H1 (cell line): ENCODE data around the gene RPL26. TPM values are rescaled to one million over a fixed set of nuclear protein-coding genes. Genes with fewer than 3 reads are reported as not detected.

Experiments used
- CTCF ChIA-PET: fragments of 300-600 bp; sonication (Branson Sonifier 250); formaldehyde crosslinking; loops from one replicate; lab custom pipeline; 2021; ENCODE audit not compliant: partially characterized antibody; lab: Charles Lee
- POLR2A ChIA-PET: fragments of 300-600 bp; sonication (Branson Sonifier 250); formaldehyde crosslinking; loops from one replicate; lab custom pipeline; 2021; ENCODE audit warnings: inconsistent platforms; ENCODE audit not compliant: partially characterized antibody; lab: Charles Lee
- DNase-seq, 2 experiments: peaks; one replicate each; pipeline versions ENCODE4 v3.0.0 to v3.0.0-alpha.2; 2010 to 2022; ENCODE audit warnings: low spot score in 2 of 2, low read depth in 1 of 2, mixed read lengths in 1 of 2
- FAIRE-seq: peaks from 2 replicates; lab custom pipeline; 2011; peaks lifted over from hg19 to GRCh38; lab: Jason Lieb, UNC
- H2AFZ ChIP-seq: 2 replicates; pipeline ENCODE4 v1.8.1; 2012; ENCODE audit warnings: low read length, inconsistent platforms
- H2AK5ac ChIP-seq: 2 replicates; pipeline ENCODE4 v1.6.1; 2013; ENCODE audit warnings: low read depth, low read length
- H2BK120ac ChIP-seq: replicated peaks from 2 replicates; pipeline ENCODE3; 2013; ENCODE audit warnings: low read depth, low read length, inconsistent platforms
- H2BK12ac ChIP-seq: 2 replicates; pipeline ENCODE4 v1.6.1; 2013; ENCODE audit warnings: low read depth, low read length
- H2BK15ac ChIP-seq: 2 replicates; pipeline ENCODE4 v1.6.1; 2013; ENCODE audit warnings: low read length
- H2BK20ac ChIP-seq: 2 replicates; pipeline ENCODE4 v1.6.1; 2013; ENCODE audit warnings: low read length
- H2BK5ac ChIP-seq: 2 replicates; pipeline ENCODE4 v1.6.1; 2013; ENCODE audit warnings: low read depth, low read length
- H3K14ac ChIP-seq: 2 replicates; pipeline ENCODE4 v1.6.1; 2013; ENCODE audit warnings: inconsistent platforms; ENCODE audit not compliant: insufficient read length
- H3K18ac ChIP-seq: 2 replicates; pipeline ENCODE4 v1.6.1; 2013; ENCODE audit warnings: low read length; ENCODE audit errors: extremely low read depth
- H3K23ac ChIP-seq: 2 replicates; pipeline ENCODE4 v1.6.1; 2013; ENCODE audit warnings: inconsistent platforms; ENCODE audit not compliant: insufficient read length
- H3K23me2 ChIP-seq: 2 replicates; pipeline ENCODE4 v1.6.1; 2013; ENCODE audit warnings: low read depth, low read length
- H3K27ac ChIP-seq: 2 replicates; pipeline ENCODE4 v1.6.1; 2011; ENCODE audit warnings: low read depth, low read length, inconsistent platforms
- H3K27me3 ChIP-seq, 4 experiments: replicated peaks in 1 of 4; 1 replicate in 1 of 4; 2 replicates in 3 of 4; pipeline versions ENCODE4 v1.6.1 to v1.8.1; 2011 to 2013; ENCODE audit warnings: low read length in 3 of 4, mild to moderate bottlenecking in 3 of 4, inconsistent platforms in 2 of 4, mixed read lengths in 2 of 4, moderate library complexity in 1 of 4; ENCODE audit not compliant: control insufficient read depth in 3 of 4, insufficient read depth in 3 of 4; ENCODE audit errors: extremely low read depth in 1 of 4
- H3K36me3 ChIP-seq, 4 experiments: 2 replicates each; pipeline versions ENCODE4 v1.6.1 to v1.8.1; 2011 to 2013; ENCODE audit warnings: mild to moderate bottlenecking in 4 of 4, low read length in 3 of 4, moderate library complexity in 2 of 4, control low read depth in 1 of 4, inconsistent platforms in 1 of 4; ENCODE audit not compliant: insufficient read depth in 4 of 4, control insufficient read depth in 2 of 4
- H3K4ac ChIP-seq: replicated peaks from 2 replicates; pipeline ENCODE3; 2013; ENCODE audit warnings: low read length, low read depth, mixed read lengths, inconsistent platforms; ENCODE audit not compliant: insufficient read length
- H3K4me1 ChIP-seq, 4 experiments: replicated peaks in 1 of 4; 1 replicate in 1 of 4; 2 replicates in 3 of 4; pipeline versions ENCODE4 v1.6.1 to v1.8.1; 2011 to 2013; ENCODE audit warnings: low read length in 3 of 4, inconsistent platforms in 2 of 4, mixed read lengths in 1 of 4; ENCODE audit not compliant: insufficient read depth in 4 of 4, control insufficient read depth in 3 of 4
- H3K4me2 ChIP-seq, 2 experiments: 2 replicates each; pipeline versions ENCODE4 v1.6.1 to v1.8.1; 2011 to 2013; ENCODE audit warnings: low read depth in 2 of 2, low read length in 2 of 2, control low read depth in 1 of 2, inconsistent platforms in 1 of 2, mild to moderate bottlenecking in 1 of 2; ENCODE audit not compliant: insufficient read depth in 1 of 2
- H3K4me3 ChIP-seq, 4 experiments: fragments of 200-600, 300-600 bp in 1 of 4; sonication (generic), shearing (Covaris generic), sonication (Bioruptor Twin) in 1 of 4; 2 replicates each; pipeline versions ENCODE4 v1.5.1 to v1.8.1; 2011 to 2016; ENCODE audit warnings: low read length in 4 of 4, low read depth in 3 of 4, control low read depth in 2 of 4, inconsistent platforms in 2 of 4, mild to moderate bottlenecking in 2 of 4, mixed read lengths in 1 of 4, moderate library complexity in 1 of 4; ENCODE audit not compliant: insufficient read depth in 2 of 4; ENCODE audit errors: extremely low read depth in 1 of 4
- H3K56ac ChIP-seq: replicated peaks from 2 replicates; pipeline ENCODE3; 2013; ENCODE audit warnings: low read depth, mild to moderate bottlenecking, mixed read lengths, low read length, inconsistent platforms; ENCODE audit not compliant: insufficient read length
- H3K79me1 ChIP-seq: 2 replicates; pipeline ENCODE4 v1.6.1; 2013; ENCODE audit warnings: low read depth, low read length, control low read depth
- H3K79me2 ChIP-seq, 2 experiments: 2 replicates each; pipeline versions ENCODE4 v1.6.1 to v1.8.1; 2012 to 2013; ENCODE audit warnings: low read length in 2 of 2, mild to moderate bottlenecking in 2 of 2, inconsistent platforms in 1 of 2; ENCODE audit not compliant: insufficient read depth in 2 of 2, control insufficient read depth in 1 of 2
- H3K9ac ChIP-seq, 4 experiments: replicated peaks in 1 of 4; 1 replicate in 1 of 4; 2 replicates in 3 of 4; pipeline versions ENCODE4 v1.6.1 to v1.8.1; 2011 to 2013; ENCODE audit warnings: low read depth in 3 of 4, low read length in 3 of 4, control low read depth in 2 of 4, mild to moderate bottlenecking in 2 of 4, moderate library complexity in 2 of 4, inconsistent platforms in 1 of 4; ENCODE audit errors: extremely low read depth in 1 of 4
- H3K9me3 ChIP-seq, 2 experiments: 2 replicates each; pipeline versions ENCODE4 v1.6.1 to v1.8.1; 2012 to 2013; ENCODE audit warnings: mild to moderate bottlenecking in 2 of 2, moderate library complexity in 2 of 2, control low read depth in 1 of 2, inconsistent platforms in 1 of 2, low read depth in 1 of 2, low read length in 1 of 2, mixed read lengths in 1 of 2; ENCODE audit not compliant: insufficient read depth in 2 of 2
- H4K20me1 ChIP-seq, 2 experiments: replicated peaks in 1 of 2; 2 replicates each; pipeline versions ENCODE3 to v1.8.1; 2011 to 2013; ENCODE audit warnings: inconsistent platforms in 2 of 2, low read length in 2 of 2, mild to moderate bottlenecking in 1 of 2; ENCODE audit not compliant: insufficient read depth in 2 of 2, control insufficient read depth in 1 of 2
- H4K5ac ChIP-seq: 2 replicates; pipeline ENCODE4 v1.6.1; 2013; ENCODE audit warnings: low read length, low read depth, mixed read lengths, inconsistent platforms; ENCODE audit not compliant: insufficient read length
- H4K8ac ChIP-seq: 2 replicates; pipeline ENCODE4 v1.8.0; 2013; ENCODE audit warnings: mild to moderate bottlenecking, moderate library complexity, low read length, inconsistent platforms; ENCODE audit not compliant: insufficient read depth; ENCODE audit errors: extremely low read depth
- H4K91ac ChIP-seq: replicated peaks from 2 replicates; pipeline ENCODE3; 2013; ENCODE audit warnings: low read length, mixed read lengths, inconsistent platforms; ENCODE audit not compliant: insufficient read length
- BACH1 ChIP-seq: IDR thresholded peaks from 2 replicates; pipeline ENCODE4 v1.6.1; 2012; ENCODE audit warnings: low read length, improper control_type of control experiment
- CEBPB ChIP-seq: IDR thresholded peaks from 2 replicates; pipeline ENCODE4 v1.6.1; 2012; ENCODE audit warnings: low read depth, low read length
- CHD1 ChIP-seq: IDR thresholded peaks from 2 replicates; pipeline ENCODE4 v1.6.1; 2012; ENCODE audit warnings: low read depth, low read length, improper control_type of control experiment
- CREB1 ChIP-seq: IDR thresholded peaks from 2 replicates; pipeline ENCODE4 v1.6.1; 2012; ENCODE audit warnings: inconsistent platforms
- JUND ChIP-seq: IDR thresholded peaks from 2 replicates; pipeline ENCODE4 v1.6.1; 2011; ENCODE audit warnings: mild to moderate bottlenecking, improper control_type of control experiment, low read length
- MAFK ChIP-seq: IDR thresholded peaks from 2 replicates; pipeline ENCODE4 v1.6.1; 2012; ENCODE audit warnings: low read depth, mild to moderate bottlenecking, improper control_type of control experiment, low read length
- RXRA ChIP-seq: IDR thresholded peaks from 2 replicates; pipeline ENCODE4 v1.6.1; 2011; ENCODE audit warnings: low read depth, mild to moderate bottlenecking, low read length, moderate library complexity; ENCODE audit not compliant: insufficient read depth
- SIX5 ChIP-seq: IDR thresholded peaks from 2 replicates; pipeline ENCODE4 v1.6.1; 2011; ENCODE audit warnings: mild to moderate bottlenecking, low read depth, low read length
- SP2 ChIP-seq: IDR thresholded peaks from 2 replicates; pipeline ENCODE4 v1.6.1; 2012; ENCODE audit warnings: mild to moderate bottlenecking, low read length, inconsistent platforms
- TAF1 ChIP-seq: IDR thresholded peaks from 2 replicates; pipeline ENCODE4 v1.6.1; 2011; ENCODE audit warnings: mild to moderate bottlenecking, low read depth, low read length
- WGBS, 2 experiments: shearing (Covaris generic) in 1 of 2; methylation state at CpG; one replicate each; pipeline versions ENCODE4 v1.1.6 to v1.1.7; 2013 to 2015; ENCODE audit warnings: low lambda C conversion rate in 2 of 2, mixed read lengths in 2 of 2, inconsistent platforms in 1 of 2, low coverage in 1 of 2, missing lambda C conversion rate in 1 of 2; ENCODE audit not compliant: insufficient replicate concordance in 2 of 2, insufficient coverage in 1 of 2, insufficient read length in 1 of 2; ENCODE audit errors: extremely low coverage in 1 of 2, missing lambda C conversion rate in 1 of 2; 5-methylcytosine and 5-hydroxymethylcytosine counted together
- polyA plus RNA-seq, 7 experiments: library from polyadenylated mRNA; depleted of rRNA in 3 of 7; stranded (reverse) in 5 of 7; unstranded in 2 of 7; fragments of >200 nt in 5 of 7; fragments of 200-250 nt in 2 of 7; gene quantifications; 1 replicate in 5 of 7; 2 replicates in 1 of 7; 4 replicates in 1 of 7; pipeline versions ENCODE4 v1.2.1 to v1.2.3, GENCODE V29; 2011 to 2013; ENCODE audit warnings: missing spikeins in 2 of 7, mixed read lengths in 2 of 7
- total RNA-seq: library from RNA; stranded (reverse); fragmentation: NEBNext Ultra II Directional; extraction: Animal tissue kit (Norgen Biotek cat#: 25700); gene quantifications from 2 replicates; pipeline ENCODE4 v1.2.1, GENCODE V29; 2021
- TF ChIP-seq, protein P1 (sequence below): IDR thresholded peaks from 2 replicates; pipeline ENCODE4 v1.6.1; 2012; ENCODE audit warnings: inconsistent platforms
- TF ChIP-seq, protein P2 (sequence below): IDR thresholded peaks from 2 replicates; pipeline ENCODE4 v1.6.1; 2011; ENCODE audit warnings: low read length, improper control_type of control experiment
- TF ChIP-seq, protein P3 (sequence below): IDR thresholded peaks from 2 replicates; pipeline ENCODE4 v1.6.1; 2012; ENCODE audit warnings: inconsistent platforms

RPL26 gene
- total and polyA plus RNA-seq, 2 of the 8 experiments (the other 6 are each of a cell fraction or from before 2014, with no cell fraction given), result 1,963 to 2,554 TPM

DNA sequence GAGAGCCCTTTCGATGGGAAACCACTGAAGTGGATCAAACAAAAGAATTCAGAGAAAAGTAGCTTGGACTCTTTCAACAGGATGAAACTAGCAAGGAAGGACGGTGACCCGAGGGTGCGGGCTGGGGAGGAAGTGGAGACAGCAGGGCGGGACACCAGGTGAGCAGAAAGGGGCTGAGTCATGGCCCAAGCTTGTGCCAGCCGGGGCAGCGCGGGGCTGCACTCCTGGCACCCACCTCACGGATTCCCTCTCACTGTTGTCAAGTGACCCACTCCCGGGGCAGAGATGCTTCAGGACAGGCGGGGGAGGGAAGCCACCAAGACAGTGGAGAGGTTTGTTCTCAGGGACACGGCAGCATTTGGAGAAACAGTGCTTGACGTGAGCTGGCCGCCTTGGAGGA is 25.4 kb upstream of the RPL26 start:
- CTCF ChIA-PET, result interaction anchor here (0.6 to 3.5 kb wide), 7 partner anchors 11 to 1146 kb away, joined by 3 to 21 read pairs (median 3); no protein-coding TSS in a partner anchor
- TF ChIP-seq RXRA (no peak), SIX5 (no peak), TAF1 (no peak), BACH1 (peak; percentile 72), CREB1 (no peak), SP2 (no peak), CHD1 (no peak), JUND (no peak), MAFK (peak; percentile 50; the same call in 1 of the 2 replicates), CEBPB (no peak)
- TF ChIP-seq, protein P1, sequence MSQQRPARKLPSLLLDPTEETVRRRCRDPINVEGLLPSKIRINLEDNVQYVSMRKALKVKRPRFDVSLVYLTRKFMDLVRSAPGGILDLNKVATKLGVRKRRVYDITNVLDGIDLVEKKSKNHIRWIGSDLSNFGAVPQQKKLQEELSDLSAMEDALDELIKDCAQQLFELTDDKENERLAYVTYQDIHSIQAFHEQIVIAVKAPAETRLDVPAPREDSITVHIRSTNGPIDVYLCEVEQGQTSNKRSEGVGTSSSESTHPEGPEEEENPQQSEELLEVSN, result no peak
- TF ChIP-seq, protein P2, sequence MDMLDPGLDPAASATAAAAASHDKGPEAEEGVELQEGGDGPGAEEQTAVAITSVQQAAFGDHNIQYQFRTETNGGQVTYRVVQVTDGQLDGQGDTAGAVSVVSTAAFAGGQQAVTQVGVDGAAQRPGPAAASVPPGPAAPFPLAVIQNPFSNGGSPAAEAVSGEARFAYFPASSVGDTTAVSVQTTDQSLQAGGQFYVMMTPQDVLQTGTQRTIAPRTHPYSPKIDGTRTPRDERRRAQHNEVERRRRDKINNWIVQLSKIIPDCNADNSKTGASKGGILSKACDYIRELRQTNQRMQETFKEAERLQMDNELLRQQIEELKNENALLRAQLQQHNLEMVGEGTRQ, result no peak
- TF ChIP-seq, protein P3, sequence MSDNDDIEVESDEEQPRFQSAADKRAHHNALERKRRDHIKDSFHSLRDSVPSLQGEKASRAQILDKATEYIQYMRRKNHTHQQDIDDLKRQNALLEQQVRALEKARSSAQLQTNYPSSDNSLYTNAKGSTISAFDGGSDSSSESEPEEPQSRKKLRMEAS, result 0 out of 2 replicates have a peak, but pooled peaks have one; percentile 20
- no peak overlapping the region for H3K4me3 ChIP-seq
- FAIRE-seq (no peak), DNase-seq (no peak)
- peak overlapping the region; percentile 85 for H4K91ac ChIP-seq
- H3K23ac ChIP-seq, result no peak overlapping the region
- peak overlapping the region; percentile 72; the same call in 1 of the 2 replicates for H2BK12ac ChIP-seq
- H3K9ac ChIP-seq, result no peak overlapping the region
- peak overlapping the region; percentile 48 for H3K18ac ChIP-seq
- no peaks in the 10 kb centered on the region for H3K79me2 ChIP-seq
- H2AK5ac ChIP-seq, result no peak overlapping the region
- no peak overlapping the region for H2BK120ac ChIP-seq
- peak overlapping the region; percentile 10 for H3K14ac ChIP-seq
- H3K27ac ChIP-seq, result no peak overlapping the region
- H4K8ac ChIP-seq, result no peak overlapping the region
- H3K4ac ChIP-seq, result no peak overlapping the region
- WGBS, 2 experiments, result 80% methylated on average over 14 of the region's 14 CpGs; no CpG with 5 or more reads in 1 of the 2 experiments
- H3K4me2 ChIP-seq, result no peak overlapping the region
- no peaks in the 10 kb centered on the region for H3K27me3 ChIP-seq
- H4K20me1 ChIP-seq, result no peaks in the 10 kb centered on the region
- no peaks in the 10 kb centered on the region for H3K79me1 ChIP-seq
- no peak overlapping the region for H4K5ac ChIP-seq
- no peaks in the 10 kb centered on the region for H3K36me3 ChIP-seq
- peaks cover 0 to 10% (median 4%) of the 10 kb centered on the region in 4 experiments; a peak in 6 of 7 replicates for H3K4me1 ChIP-seq
- POLR2A ChIA-PET, result interaction anchor here (0.6 to 2.8 kb wide), 5 partner anchors 18 to 30 kb away, joined by 3 to 21 read pairs (median 3); partner anchors contain the start of gene RPL26
- H2AFZ ChIP-seq, result peak overlapping the region; percentile 85; the same call in 1 of the 2 replicates
- H2BK15ac ChIP-seq, result no peak overlapping the region
- H3K9me3 ChIP-seq, result no peaks in the 10 kb centered on the region
- H2BK5ac ChIP-seq, result peak overlapping the region; percentile 24; the same call in 1 of the 2 replicates
- peak overlapping the region; percentile 10 for H3K56ac ChIP-seq
- H3K23me2 ChIP-seq, result no peaks in the 10 kb centered on the region
- peak overlapping the region; percentile 72; the same call in 1 of the 2 replicates for H2BK20ac ChIP-seq
